Calu3 (cell line): Measurements from ENCODE around the gene LRRFIP1. TPM values are rescaled to one million over a fixed set of nuclear protein-coding genes. Genes with fewer than 3 reads are reported as not detected.
A peak's percentile ranks its signal among the peaks of the same experiment; 100 is the strongest.

Source experiments
- BruUV-seq: library from RNA; stranded (reverse); fragments of 400-500 nt; replicated peaks from 2 replicates; lab custom pipeline; 2021; lab: Mats Ljungman, UMichigan
- CTCF ChIA-PET: fragments of 300-600 bp; sonication (Branson Sonifier 250); formaldehyde crosslinking; loops from one replicate; lab custom pipeline; 2022; ENCODE audit warnings: antibody characterized with exemption; lab: Charles Lee
- DNase-seq: peaks from one replicate; pipeline ENCODE4 v3.0.0; 2022
- H3K27ac Mint-ChIP-seq: one replicate; pipeline ENCODE4 v1.8.0; 2022; ENCODE audit warnings: mixed read lengths; ENCODE audit not compliant: unreplicated experiment
- H3K27me3 Mint-ChIP-seq: one replicate; pipeline ENCODE4 v1.8.0; 2022; ENCODE audit warnings: mixed read lengths; ENCODE audit not compliant: unreplicated experiment
- H3K36me3 Mint-ChIP-seq: one replicate; pipeline ENCODE4 v1.8.0; 2022; ENCODE audit warnings: mild to moderate bottlenecking, moderate library complexity, mixed read lengths; ENCODE audit not compliant: insufficient read depth, unreplicated experiment
- H3K4me1 Mint-ChIP-seq: one replicate; pipeline ENCODE4 v1.8.0; 2022; ENCODE audit warnings: mild to moderate bottlenecking, low read depth, mixed read lengths; ENCODE audit not compliant: unreplicated experiment
- H3K4me3 Mint-ChIP-seq: one replicate; pipeline ENCODE4 v1.8.0; 2022; ENCODE audit warnings: mild to moderate bottlenecking, low read depth, moderate library complexity, mixed read lengths; ENCODE audit not compliant: unreplicated experiment
- H3K9me3 Mint-ChIP-seq: one replicate; pipeline ENCODE4 v1.8.0; 2022; ENCODE audit warnings: low read depth, mixed read lengths; ENCODE audit not compliant: unreplicated experiment
- intact Hi-C: fragments of 100-400 bp; cut with micrococcal nuclease; formaldehyde crosslinking; loops from one replicate; pipeline ENCODE4 v1.10.0; 2022; ENCODE audit not compliant: unreplicated experiment
- total RNA-seq: library from RNA; stranded (reverse); gene quantifications from 2 replicates; pipeline ENCODE4 v1.2.3, GENCODE V29; 2022
- TF ChIP-seq, protein P1 (sequence below): fragments of 200-600 bp; IDR thresholded peaks from one replicate; pipeline ENCODE4 v1.8.0; 2022; ENCODE audit warnings: antibody characterized with exemption; ENCODE audit not compliant: unreplicated experiment

The LRRFIP1 gene
- total RNA-seq, 1 experiment from 2014 or later = 161 TPM

DNA sequence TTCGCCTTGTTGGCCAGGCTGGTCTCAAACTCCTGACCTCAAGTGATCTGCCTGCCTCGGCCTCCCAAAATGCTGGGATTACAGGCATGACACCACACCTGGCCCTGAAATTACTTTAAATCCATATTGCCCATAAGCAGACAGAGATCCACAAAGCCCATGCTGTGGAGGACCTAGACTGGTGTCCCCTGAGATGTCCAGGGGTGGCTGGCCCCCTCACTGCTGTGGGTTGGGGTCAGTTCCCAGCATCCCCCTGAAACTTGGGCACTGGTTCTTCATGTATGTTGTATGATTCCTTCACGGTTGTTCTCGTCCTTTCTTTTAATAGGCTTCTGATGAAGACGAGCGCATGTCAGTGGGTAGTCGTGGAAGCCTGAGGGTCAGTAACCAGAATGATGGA lies 93.1 kb downstream of the LRRFIP1 start:
- TF ChIP-seq, protein P1, sequence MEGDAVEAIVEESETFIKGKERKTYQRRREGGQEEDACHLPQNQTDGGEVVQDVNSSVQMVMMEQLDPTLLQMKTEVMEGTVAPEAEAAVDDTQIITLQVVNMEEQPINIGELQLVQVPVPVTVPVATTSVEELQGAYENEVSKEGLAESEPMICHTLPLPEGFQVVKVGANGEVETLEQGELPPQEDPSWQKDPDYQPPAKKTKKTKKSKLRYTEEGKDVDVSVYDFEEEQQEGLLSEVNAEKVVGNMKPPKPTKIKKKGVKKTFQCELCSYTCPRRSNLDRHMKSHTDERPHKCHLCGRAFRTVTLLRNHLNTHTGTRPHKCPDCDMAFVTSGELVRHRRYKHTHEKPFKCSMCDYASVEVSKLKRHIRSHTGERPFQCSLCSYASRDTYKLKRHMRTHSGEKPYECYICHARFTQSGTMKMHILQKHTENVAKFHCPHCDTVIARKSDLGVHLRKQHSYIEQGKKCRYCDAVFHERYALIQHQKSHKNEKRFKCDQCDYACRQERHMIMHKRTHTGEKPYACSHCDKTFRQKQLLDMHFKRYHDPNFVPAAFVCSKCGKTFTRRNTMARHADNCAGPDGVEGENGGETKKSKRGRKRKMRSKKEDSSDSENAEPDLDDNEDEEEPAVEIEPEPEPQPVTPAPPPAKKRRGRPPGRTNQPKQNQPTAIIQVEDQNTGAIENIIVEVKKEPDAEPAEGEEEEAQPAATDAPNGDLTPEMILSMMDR = no peak
- DNase-seq = no peak
- Mint-ChIP-seq H3K27me3 (no peaks in the 10 kb centered on the region), H3K9me3 (no peaks in the 10 kb centered on the region), H3K4me3 (no peak overlapping the region), H3K27ac (no peak overlapping the region), H3K4me1 (peaks cover 69% of the 10 kb centered on the region), H3K36me3 (peaks cover 70% of the 10 kb centered on the region)
- BruUV-seq = no TSS peak
- CTCF ChIA-PET = interaction anchor here (0.7 kb wide), 1 partner anchor 393 kb away, joined by 3 read pairs; no protein-coding TSS in a partner anchor
- intact Hi-C loops = no loop called here

DNA sequence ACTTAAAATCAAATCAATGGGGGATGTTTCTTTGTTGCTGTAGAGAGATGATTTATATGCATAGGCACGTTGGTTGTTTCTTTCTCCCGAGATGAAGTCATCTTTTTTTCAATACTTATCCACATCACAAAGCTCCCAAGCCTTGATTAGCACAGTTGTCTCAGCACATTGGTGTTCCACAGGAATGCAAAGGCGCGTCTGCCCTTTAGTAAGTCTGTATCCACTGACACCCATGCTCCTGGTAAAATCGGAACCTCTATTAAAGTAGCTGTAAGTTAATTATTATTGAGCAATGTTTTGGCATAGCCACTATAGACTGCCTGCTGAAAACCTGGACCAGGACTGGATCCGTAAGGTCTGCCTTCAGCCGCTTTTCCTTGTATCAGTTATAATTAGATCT lies 93.6 kb downstream of the LRRFIP1 start:
- BruUV-seq = no TSS peak
- Mint-ChIP-seq H3K27ac (no peak overlapping the region), H3K9me3 (no peaks in the 10 kb centered on the region), H3K4me1 (peaks cover 67% of the 10 kb centered on the region), H3K27me3 (no peaks in the 10 kb centered on the region), H3K36me3 (peaks cover 68% of the 10 kb centered on the region), H3K4me3 (no peak overlapping the region)
- no peak for DNase-seq
- intact Hi-C loops = no loop called here
- CTCF ChIA-PET = interaction anchor here (0.7 kb wide), 1 partner anchor 394 kb away, joined by 3 read pairs; no protein-coding TSS in a partner anchor
- TF ChIP-seq, protein P1 = no peak

DNA sequence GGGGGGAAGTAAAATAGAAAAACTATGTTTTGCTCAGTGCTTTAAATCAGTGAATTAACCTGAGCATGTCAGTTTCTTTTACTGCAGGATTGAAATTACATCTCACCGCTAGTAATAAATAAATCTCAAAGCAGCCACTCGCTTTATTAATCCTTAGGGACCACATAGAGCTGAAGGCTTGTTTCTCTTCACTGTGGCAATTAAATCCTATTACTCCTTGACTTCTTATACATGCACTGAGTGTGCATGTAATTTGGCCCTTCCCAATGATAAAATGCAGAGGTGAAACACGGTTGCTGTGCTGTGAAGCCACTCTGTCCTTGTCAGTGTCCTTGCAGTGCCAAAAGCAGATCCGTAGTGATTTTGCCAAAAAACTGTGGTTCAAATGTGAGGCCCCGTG lies 94.1 kb downstream of the LRRFIP1 start:
- H3K36me3 Mint-ChIP-seq = peaks cover 66% of the 10 kb centered on the region
- H3K4me3 Mint-ChIP-seq = no peak overlapping the region
- intact Hi-C loops = no loop called here
- H3K27me3 Mint-ChIP-seq = no peaks in the 10 kb centered on the region
- DNase-seq = no peak
- no TSS peak for BruUV-seq
- peak overlapping the region; percentile 41 for H3K27ac Mint-ChIP-seq
- no peaks in the 10 kb centered on the region for H3K9me3 Mint-ChIP-seq
- TF ChIP-seq, protein P1 = no peak
- H3K4me1 Mint-ChIP-seq = peaks cover 62% of the 10 kb centered on the region
- CTCF ChIA-PET = no interaction called here

DNA sequence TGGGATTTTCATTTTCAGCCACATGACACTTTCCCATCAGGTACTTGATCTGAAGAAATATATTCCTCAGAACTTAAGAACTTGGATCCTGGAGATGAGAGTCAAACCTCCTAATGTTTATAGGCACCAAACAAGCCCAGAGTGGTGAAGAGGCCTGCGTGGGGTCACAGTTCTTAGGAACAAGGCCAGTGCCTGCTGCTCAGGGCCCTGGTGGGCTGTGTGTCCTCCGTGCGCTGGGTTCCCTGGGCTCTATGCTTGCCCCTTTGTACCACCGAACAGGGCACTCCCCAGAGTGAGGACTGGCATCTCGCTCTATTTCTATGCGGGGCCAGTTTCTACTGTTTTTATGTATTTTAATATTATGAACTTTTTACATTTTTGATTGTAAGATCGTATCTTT lies 95.2 kb downstream of the LRRFIP1 start:
- Mint-ChIP-seq H3K27ac (no peak overlapping the region), H3K4me1 (peaks cover 53% of the 10 kb centered on the region), H3K4me3 (no peak overlapping the region), H3K9me3 (no peaks in the 10 kb centered on the region), H3K36me3 (peaks cover 69% of the 10 kb centered on the region), H3K27me3 (no peaks in the 10 kb centered on the region)
- TF ChIP-seq, protein P1 = no peak
- no peak for DNase-seq
- intact Hi-C loops = no loop called here
- CTCF ChIA-PET = no interaction called here
- BruUV-seq = no TSS peak
